Bronchial epithelial cell (primary cell): Measurements from ENCODE around the gene CCDC188. TPM values are rescaled to one million over a fixed set of nuclear protein-coding genes. Genes with fewer than 3 reads are reported as not detected.

Source experiments
- DNase-seq: peaks from one replicate; pipeline ENCODE4 v3.0.0-alpha.2; 2010; ENCODE audit warnings: low read depth
- FAIRE-seq: peaks from 2 replicates; lab custom pipeline; 2011; peaks lifted over from hg19 to GRCh38; lab: Jason Lieb, UNC
- H3K27me3 ChIP-seq: 2 replicates; pipeline ENCODE4 v1.5.1; 2011; ENCODE audit warnings: low read length; ENCODE audit not compliant: control insufficient read depth, insufficient read depth
- H3K36me3 ChIP-seq: 2 replicates; pipeline ENCODE4 v1.5.1; 2011; ENCODE audit warnings: low read length; ENCODE audit not compliant: control insufficient read depth, insufficient read depth
- H3K4me3 ChIP-seq: 2 replicates; pipeline ENCODE4 v1.5.1; 2011; ENCODE audit warnings: mild to moderate bottlenecking, low read depth, low read length, control low read depth
- CTCF ChIP-seq: IDR thresholded peaks from 2 replicates; pipeline ENCODE4 v1.5.1; 2011; ENCODE audit warnings: mild to moderate bottlenecking, moderate library complexity, low read length, control low read depth, inconsistent platforms; ENCODE audit not compliant: insufficient read depth, severe bottlenecking
- total RNA-seq: library from RNA; depleted of rRNA; stranded (reverse); fragments of >200 nt; gene quantifications from 2 replicates; pipeline ENCODE4 v1.2.1, GENCODE V29; 2014

Gene CCDC188
- total RNA-seq, 1 donor from 2014 or later = not detected

- no peaks in the 10 kb centered on the region for H3K27me3 ChIP-seq
- H3K4me3 ChIP-seq = no peak overlapping the region
- DNase-seq (no peak), FAIRE-seq (no peak)
- peaks cover 11% of the 10 kb centered on the region for H3K36me3 ChIP-seq
- TF ChIP-seq CTCF = no peak
Measured at GRCh38 chr22:20142711-20143621, 7.9 kb downstream of the CCDC188 start.

- no peak for TF ChIP-seq CTCF
- Histone ChIP-seq H3K36me3 (peaks cover 11% of the 10 kb centered on the region), H3K27me3 (no peaks in the 10 kb centered on the region), H3K4me3 (no peak overlapping the region)
- no peak for DNase-seq
- FAIRE-seq = no peak
Measured at GRCh38 chr22:20141186-20142077, 9.4 kb downstream of the CCDC188 start.

- H3K27me3 ChIP-seq = no peaks in the 10 kb centered on the region
- DNase-seq (no peak), FAIRE-seq (no peak)
- peaks cover 11% of the 10 kb centered on the region for H3K36me3 ChIP-seq
- no peak for TF ChIP-seq CTCF
- H3K4me3 ChIP-seq = no peak overlapping the region
Measured at GRCh38 chr22:20140521-20140964, 10.3 kb downstream of the CCDC188 start.

GRCh38 chr22:20140107-20140445 lies 10.8 kb downstream of the CCDC188 start:
- no peak for TF ChIP-seq CTCF
- DNase-seq = no peak
- FAIRE-seq = no peak
- H3K4me3 ChIP-seq = no peak overlapping the region
- no peaks in the 10 kb centered on the region for H3K27me3 ChIP-seq
- peaks cover 9% of the 10 kb centered on the region for H3K36me3 ChIP-seq

- no peak for TF ChIP-seq CTCF
- H3K36me3 ChIP-seq = peaks cover 9% of the 10 kb centered on the region
- H3K27me3 ChIP-seq = no peaks in the 10 kb centered on the region
- DNase-seq (no peak), FAIRE-seq (no peak)
- no peak overlapping the region for H3K4me3 ChIP-seq
Measured at GRCh38 chr22:20139391-20140106, 11.3 kb downstream of the CCDC188 start.
